Stomach (tissue), 9 donors: ENCODE data around the gene MCAT. TPM values are rescaled to one million over a fixed set of nuclear protein-coding genes. Genes with fewer than 3 reads are reported as not detected.

Source experiments
- DNase-seq, 2 donors: peaks; one replicate each; pipeline versions ENCODE4 v3.0.0 to v3.0.0-alpha.2; 2013 to 2019
- H3K27ac ChIP-seq, 5 donors: fragments of 200-600 bp in 4 of 5; sonication (generic) in 4 of 5; one replicate each; pipeline ENCODE4 v1.5.1; 2013 to 2019; ENCODE audit warnings: mild to moderate bottlenecking in 1 of 5, moderate library complexity in 1 of 5
- H3K27me3 ChIP-seq, 3 donors: fragments of 200-600 bp; sonication (generic); one replicate each; pipeline ENCODE4 v1.5.1; 2017 to 2019; ENCODE audit warnings: mixed run types in 1 of 3
- H3K36me3 ChIP-seq, 4 donors: fragments of 200-600 bp; sonication (generic); 1 replicate in 3 of 4; 2 replicates in 1 of 4; pipeline ENCODE4 v1.5.1; 2016 to 2019
- H3K4me1 ChIP-seq, 4 donors: fragments of 200-600 bp; sonication (generic); one replicate each; pipeline ENCODE4 v1.5.1; 2016 to 2019
- H3K4me3 ChIP-seq, 4 donors: fragments of 200-600 bp; sonication (generic) in 3 of 4; one replicate each; pipeline ENCODE4 v1.5.1; 2016 to 2019; ENCODE audit warnings: mild to moderate bottlenecking in 1 of 4
- H3K9me3 ChIP-seq, 4 donors: fragments of 200-600 bp; sonication (generic); one replicate each; pipeline ENCODE4 v1.5.1; 2016 to 2019
- CTCF ChIP-seq, 7 experiments: fragments of 450-650 bp in 4 of 7; fragments of 200-600 bp in 3 of 7; sonication (generic) in 3 of 7; IDR thresholded peaks; one replicate each; pipeline ENCODE4 v1.5.1; 2016 to 2019; ENCODE audit warnings: antibody characterized with exemption in 7 of 7, control low read depth in 2 of 7, mild to moderate bottlenecking in 1 of 7
- EP300 ChIP-seq: sonication (generic); formaldehyde crosslinking; IDR thresholded peaks from one replicate; pipeline ENCODE4 v1.6.1; 2017; ENCODE audit warnings: antibody characterized with exemption
- POLR2A ChIP-seq, 4 donors: fragments of 450-650 bp; IDR thresholded peaks; one replicate each; pipeline ENCODE4 v1.6.1; 2016; ENCODE audit warnings: antibody characterized with exemption in 4 of 4, control low read depth in 2 of 4, mild to moderate bottlenecking in 1 of 4, moderate library complexity in 1 of 4
- POLR2AphosphoS5 ChIP-seq, 3 donors: sonication (generic); formaldehyde crosslinking; IDR thresholded peaks; one replicate each; pipeline ENCODE4 v1.6.1; 2016; ENCODE audit warnings: antibody characterized with exemption in 3 of 3
- WGBS, 5 donors: extraction: QIAGEN DNeasy Blood & Tissue Kit in 3 of 5; methylation state at CpG; one replicate each; pipeline versions ENCODE4 v1.1.5 to v1.1.7; 2013 to 2018; 5-methylcytosine and 5-hydroxymethylcytosine counted together
- intact Hi-C: fragments of 100-400 bp; cut with DNase I; formaldehyde crosslinking; loops from one replicate; pipeline ENCODE4 v1.15.1; 2023; ENCODE audit warnings: low total_unique reads
- polyA plus RNA-seq, 3 donors: library from polyadenylated mRNA; stranded (reverse); fragments of 200-250 nt; gene quantifications; one replicate each; pipeline ENCODE4 v1.2.3, GENCODE V29; 2013
- total RNA-seq, 5 donors: library from RNA; depleted of rRNA; stranded (reverse); fragments of >200 nt; gene quantifications; one replicate each; pipeline versions ENCODE4 v1.1.0 to v1.2.3, GENCODE V29; 2014 to 2016
- donor health status: healthy with polysubstance abuse.
- donor health status: Bipolar disorder and iron deficiency.
- donor health status: healthy.

The MCAT gene
- total and polyA plus RNA-seq, 8 donors, result 11.7 to 197 (median 19.0) TPM; not detected in 1

DNA sequence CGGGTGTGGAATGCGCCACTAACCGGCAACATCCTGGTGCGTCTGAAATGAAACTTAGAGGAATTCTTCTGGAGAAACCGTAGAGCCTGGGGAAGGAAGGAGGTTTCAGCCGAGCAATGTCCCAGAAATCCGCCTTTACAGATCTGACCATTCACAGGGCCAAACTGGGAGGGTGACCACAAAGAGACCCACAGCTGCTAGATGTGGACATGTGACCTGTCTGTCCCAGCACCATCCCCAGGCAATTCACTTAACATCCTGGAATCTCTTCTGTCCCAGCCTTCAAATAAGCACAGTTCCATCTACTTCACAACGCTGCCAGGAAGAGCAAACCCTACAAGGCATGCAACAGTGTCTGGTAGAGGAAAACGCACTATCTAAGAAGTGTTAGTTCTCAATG, 9.8 kb downstream of the MCAT start:
- no peak for DNase-seq
- peaks cover 15 to 52% (median 45%) of the 10 kb centered on the region in 4 donors for H3K4me1 ChIP-seq
- WGBS, 5 donors, result 81 to 93% (median 90%) methylated on average over 9 of the region's 9 CpGs
- H3K4me3 ChIP-seq, result no peak overlapping the region
- no peak overlapping the region for H3K27ac ChIP-seq
- intact Hi-C loops, result no loop called here
- no peaks in the 10 kb centered on the region for H3K27me3 ChIP-seq
- H3K36me3 ChIP-seq, result peaks cover 24 to 80% (median 79%) of the 10 kb centered on the region in 4 donors
- TF ChIP-seq POLR2AphosphoS5 (IDR thresholded peaks at IDR 0.05), result no peak
- H3K9me3 ChIP-seq, result no peaks in the 10 kb centered on the region

DNA sequence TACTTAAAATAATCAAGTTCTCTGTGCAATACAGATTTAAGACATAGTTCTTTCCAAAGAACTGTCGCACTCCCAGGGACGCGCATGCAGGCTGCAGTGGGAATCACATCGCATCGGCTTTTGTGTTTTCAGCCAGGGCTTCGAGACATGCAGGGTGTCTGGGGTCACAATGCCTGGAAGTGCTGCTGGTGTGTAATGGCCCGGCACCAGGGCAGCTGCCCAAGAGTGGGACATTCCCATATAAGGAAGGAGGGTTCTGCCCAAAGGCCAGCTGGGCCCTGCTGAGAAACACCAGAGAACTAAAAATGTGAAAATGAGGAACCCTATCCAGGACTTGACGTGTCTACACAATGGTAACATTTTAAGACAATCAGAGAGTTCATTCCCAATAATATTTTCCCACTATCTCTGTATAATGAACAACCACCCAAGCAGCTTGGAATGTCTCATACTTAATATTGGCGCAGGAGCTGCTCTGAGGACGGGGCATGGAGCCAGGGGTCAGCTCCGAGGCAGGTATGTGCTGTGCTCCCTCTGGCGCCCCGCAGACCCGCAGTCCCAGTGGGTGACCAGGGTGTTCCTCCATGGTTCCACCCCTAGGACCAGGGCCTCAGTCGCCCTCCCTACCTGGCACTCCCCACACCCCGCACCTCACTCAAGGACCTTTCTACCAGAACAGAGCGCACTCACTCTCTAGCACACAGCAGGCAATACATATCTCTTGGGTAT, 11.3 kb downstream of the MCAT start:
- Histone ChIP-seq H3K9me3 (no peaks in the 10 kb centered on the region), H3K4me3 (no peak overlapping the region), H3K27ac (peak overlapping the region in 2 of 5 donors; percentile 1 to 52), H3K27me3 (no peaks in the 10 kb centered on the region), H3K4me1 (peaks cover 19 to 62% (median 59%) of the 10 kb centered on the region in 4 donors), H3K36me3 (peaks cover 15 to 65% (median 64%) of the 10 kb centered on the region in 4 donors)
- intact Hi-C loops, result no loop called here
- DNase-seq, result no peak
- TF ChIP-seq CTCF (IDR thresholded peaks at IDR 0.05) (no peak), POLR2A (IDR thresholded peaks at IDR 0.05) (no peak), EP300 (no peak), POLR2AphosphoS5 (IDR thresholded peaks at IDR 0.05) (no peak)
- 70 to 84% (median 77%) methylated on average over 16 to 17 of the region's 17 CpGs for WGBS, 5 donors

- WGBS, 5 donors, result 45 to 55% (median 46%) methylated on average over 14 to 16 of the region's 16 CpGs
- Histone ChIP-seq H3K9me3 (no peaks in the 10 kb centered on the region), H3K27ac (peak overlapping the region; percentile 15 to 85 (median 73)), H3K36me3 (peaks cover 0 to 44% (median 43%) of the 10 kb centered on the region in 4 donors), H3K4me1 (peaks cover 23 to 65% (median 54%) of the 10 kb centered on the region in 4 donors), H3K27me3 (no peaks in the 10 kb centered on the region), H3K4me3 (no peak overlapping the region)
- TF ChIP-seq EP300 (no peak), POLR2A (IDR thresholded peaks at IDR 0.05) (no peak), CTCF (IDR thresholded peaks at IDR 0.05) (peak in 1 of 7 experiments; percentile 4), POLR2AphosphoS5 (IDR thresholded peaks at IDR 0.05) (no peak)
- intact Hi-C loops, result no loop called here
- no peak for DNase-seq
Observed at GRCh38 chr22:43129426-43130425, 13.5 kb downstream of the MCAT start.

- WGBS, 5 donors, result 17 to 45% (median 29%) methylated on average over 14 to 20 of the region's 20 CpGs
- H3K4me1 ChIP-seq, result peaks cover 23 to 71% (median 54%) of the 10 kb centered on the region in 4 donors
- H3K36me3 ChIP-seq, result peaks cover 0 to 37% (median 36%) of the 10 kb centered on the region in 4 donors
- H3K27ac ChIP-seq, result peak overlapping the region; percentile 73 to 85 (median 78)
- intact Hi-C loops, result no loop called here
- no peaks in the 10 kb centered on the region for H3K9me3 ChIP-seq
- peak overlapping the region in 2 of 4 donors; percentile 5 to 18 for H3K4me3 ChIP-seq
- TF ChIP-seq POLR2A (IDR thresholded peaks at IDR 0.05), result no peak
- peak in 2 of 3 donors; percentile 53 to 65 for TF ChIP-seq POLR2AphosphoS5 (IDR thresholded peaks at IDR 0.05)
- peak; percentile 82 to 86 for DNase-seq
- no peaks in the 10 kb centered on the region for H3K27me3 ChIP-seq
Observed at GRCh38 chr22:43128928-43129424, 14.2 kb downstream of the MCAT start.

DNA sequence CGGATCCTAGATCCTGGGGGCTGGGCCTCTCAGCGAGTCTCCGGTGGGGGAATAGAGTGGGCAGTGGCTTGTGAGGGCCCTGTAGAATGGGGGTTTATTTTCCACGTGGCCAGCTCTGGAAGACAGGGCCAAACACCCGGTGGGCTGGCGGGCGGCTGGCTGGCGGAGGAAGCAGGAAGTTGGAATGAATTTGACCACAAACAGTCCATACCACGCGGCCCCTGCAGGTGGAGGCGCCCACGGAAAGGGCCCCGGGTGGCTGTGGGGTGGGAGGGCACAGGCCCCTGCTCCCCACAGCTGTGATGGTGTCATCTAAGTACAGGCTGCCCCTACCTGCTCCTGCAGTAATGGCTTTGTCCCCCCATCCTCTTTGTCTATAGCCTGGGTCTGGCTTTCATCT, 15.1 kb downstream of the MCAT start:
- Histone ChIP-seq H3K36me3 (peaks cover 0 to 28% (median 27%) of the 10 kb centered on the region in 4 donors), H3K27ac (peak overlapping the region; percentile 73 to 85 (median 78)), H3K27me3 (no peaks in the 10 kb centered on the region), H3K9me3 (no peaks in the 10 kb centered on the region), H3K4me3 (peak overlapping the region in 1 of 4 donors; percentile 18), H3K4me1 (peaks cover 23 to 74% (median 56%) of the 10 kb centered on the region in 4 donors)
- 32 to 69% (median 33%) methylated on average over 13 of the region's 13 CpGs for WGBS, 5 donors
- DNase-seq, result peak in 1 of 2 donors; percentile 52
- TF ChIP-seq EP300 (no peak), POLR2AphosphoS5 (IDR thresholded peaks at IDR 0.05) (no peak), CTCF (IDR thresholded peaks at IDR 0.05) (no peak), POLR2A (IDR thresholded peaks at IDR 0.05) (no peak)
- intact Hi-C loops, result no loop called here
